Measurements from ENCODE around the gene STX19. TPM values are rescaled to one million over a fixed set of nuclear protein-coding genes. Genes with fewer than 3 reads are reported as not detected.

Gene STX19
- total RNA-seq, 1 experiment from 2014 or later = not detected

GRCh38 chr3:94065122-94065521 is 36.7 kb upstream of the STX19 start:
- Histone ChIP-seq H3K4me3 (ENCODE audit: low read length) (no peak overlapping the region; the same call in 1 of the 2 replicates), H3K4me2 (ENCODE audit: low read length) (peak overlapping the region; percentile 30), H3K9me3 (ENCODE audit: low read length) (no peaks in the 10 kb centered on the region), H4K20me1 (ENCODE audit: low read length) (no peaks in the 10 kb centered on the region), H3K9ac (ENCODE audit: low read length) (no peak overlapping the region), H3F3A (ENCODE audit: low read length, unreplicated experiment) (no peaks in the 10 kb centered on the region), H3K27ac (ENCODE audit: low read length) (no peak overlapping the region), H3K9me2 (replicated peaks; ENCODE audit: low read length) (no peaks in the 10 kb centered on the region), H3K36me3 (ENCODE audit: low read depth, low read length) (0 out of 2 replicates have a peak, but pooled peaks cover 7% of the 10 kb centered on the region), H3K4me1 (ENCODE audit: insufficient read depth, low read length) (peaks cover 18% of the 10 kb centered on the region), H3K79me2 (ENCODE audit: low read length) (peaks cover 23% of the 10 kb centered on the region), H3K27me3 (ENCODE audit: low read length) (no peaks in the 10 kb centered on the region), H2AFZ (ENCODE audit: low read length) (no peak overlapping the region)
- BruUV-seq (replicated peaks) = no TSS peak
- DNase-seq (no peak), ATAC-seq (no peak)
- intact Hi-C loops (cut with micrococcal nuclease) = loop anchor here (5.0 kb wide), 1 partner anchor 223 kb away; no protein-coding TSS in a partner anchor
- no peak for TF ChIP-seq EZH2 (IDR thresholded peaks at IDR 0.05; ENCODE audit: low read length, unreplicated experiment)
- no peak for TF ChIP-seq CTCF (conservative IDR thresholded peaks at IDR 0.05; ENCODE audit: low read depth, low read length)
- TF ChIP-seq EZH2phosphoT487 (IDR thresholded peaks at IDR 0.05; ENCODE audit: borderline replicate concordance, low read length) = no peak
- ChIA-PET POLR2A (ENCODE audit: unreplicated experiment) (no interaction called here), CTCF (no interaction called here)

- no peaks in the 10 kb centered on the region for H3K27me3 ChIP-seq (ENCODE audit: low read length)
- peaks cover 18% of the 10 kb centered on the region for H3K4me1 ChIP-seq (ENCODE audit: insufficient read depth, low read length)
- H3K4me3 ChIP-seq (ENCODE audit: low read length) = peak overlapping the region; percentile 91
- peaks cover 23% of the 10 kb centered on the region for H3K79me2 ChIP-seq (ENCODE audit: low read length)
- BruUV-seq (replicated peaks) = no TSS peak
- no peaks in the 10 kb centered on the region for H3K9me2 ChIP-seq (replicated peaks; ENCODE audit: low read length)
- POLR2A ChIA-PET (ENCODE audit: unreplicated experiment) = interaction anchor here (0.5 kb wide), 1 partner anchor 40 kb away, joined by 4 read pairs; no protein-coding TSS in a partner anchor
- intact Hi-C loops (cut with micrococcal nuclease) = no loop called here
- ATAC-seq (no peak), DNase-seq (no peak)
- no peaks in the 10 kb centered on the region for H3K9me3 ChIP-seq (ENCODE audit: low read length)
- H3K27ac ChIP-seq (ENCODE audit: low read length) = no peak overlapping the region
- H3F3A ChIP-seq (ENCODE audit: low read length, unreplicated experiment) = no peaks in the 10 kb centered on the region
- H3K9ac ChIP-seq (ENCODE audit: low read length) = peak overlapping the region; percentile 96
- no peaks in the 10 kb centered on the region for H4K20me1 ChIP-seq (ENCODE audit: low read length)
- 0 out of 2 replicates have a peak, but pooled peaks cover 7% of the 10 kb centered on the region for H3K36me3 ChIP-seq (ENCODE audit: low read depth, low read length)
- H2AFZ ChIP-seq (ENCODE audit: low read length) = peak overlapping the region; percentile 86; the same call in 1 of the 2 replicates
- no peak for TF ChIP-seq EZH2 (IDR thresholded peaks at IDR 0.05; ENCODE audit: low read length, unreplicated experiment)
- TF ChIP-seq CTCF (conservative IDR thresholded peaks at IDR 0.05; ENCODE audit: low read depth, low read length) = no peak
- TF ChIP-seq EZH2phosphoT487 (IDR thresholded peaks at IDR 0.05; ENCODE audit: borderline replicate concordance, low read length) = no peak
- CTCF ChIA-PET = no interaction called here
- H3K4me2 ChIP-seq (ENCODE audit: low read length) = peak overlapping the region; percentile 91
Observed at GRCh38 chr3:94064243-94064860, 36.0 kb upstream of the STX19 start.
